GM12874 (cell line): ENCODE data around the gene ELMO1.

Experiments used
- CTCF ChIP-seq: IDR thresholded peaks from 2 replicates; pipeline ENCODE4 v1.5.1; 2011; ENCODE audit warnings: low read depth, mild to moderate bottlenecking, control low read depth, low read length, moderate library complexity; ENCODE audit not compliant: insufficient read depth

ELMO1 gene

DNA sequence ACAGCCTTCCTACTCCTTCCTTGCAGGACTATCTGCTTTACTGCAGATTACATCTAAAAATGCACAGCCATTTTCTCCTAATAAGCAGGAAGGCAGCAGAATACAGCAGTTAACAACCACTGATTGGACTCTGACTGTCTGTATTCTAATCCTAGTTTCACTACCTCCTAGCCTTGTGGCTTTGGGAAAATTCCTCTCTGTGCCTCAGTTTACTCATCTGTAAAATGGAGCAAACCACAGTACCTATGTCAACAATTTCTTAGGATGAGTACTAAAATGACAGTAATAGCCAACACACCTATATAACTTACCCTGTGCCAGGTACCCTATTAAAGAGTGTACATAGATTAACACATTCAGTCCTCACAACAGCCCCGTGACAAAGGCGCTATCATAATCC, 89.5 kb downstream of the ELMO1 start:
- no peak for TF ChIP-seq CTCF

DNA sequence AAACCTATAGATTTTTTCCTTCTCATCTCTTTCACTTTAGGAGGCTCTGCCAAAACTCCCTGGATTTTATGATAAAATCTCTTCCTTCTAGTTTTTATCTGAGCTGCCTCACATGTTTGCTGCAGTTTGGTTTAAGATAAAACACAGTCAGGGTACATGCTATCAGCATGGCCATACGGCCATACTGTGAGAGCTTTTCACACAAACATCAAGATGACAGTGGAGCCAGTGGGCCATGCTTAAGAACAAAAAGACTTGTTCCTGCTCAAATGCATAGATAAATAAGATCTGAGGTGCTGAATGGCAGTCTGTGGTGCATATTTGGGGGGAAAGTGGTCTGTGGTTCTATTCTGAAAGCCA, 91.0 kb downstream of the ELMO1 start:
- TF ChIP-seq CTCF: no peak

- TF ChIP-seq CTCF: no peak
Observed at GRCh38 chr7:37356911-37357636, 91.6 kb downstream of the ELMO1 start.

GRCh38 chr7:37354656-37355131, 94.0 kb downstream of the ELMO1 start:
- no peak for TF ChIP-seq CTCF

DNA sequence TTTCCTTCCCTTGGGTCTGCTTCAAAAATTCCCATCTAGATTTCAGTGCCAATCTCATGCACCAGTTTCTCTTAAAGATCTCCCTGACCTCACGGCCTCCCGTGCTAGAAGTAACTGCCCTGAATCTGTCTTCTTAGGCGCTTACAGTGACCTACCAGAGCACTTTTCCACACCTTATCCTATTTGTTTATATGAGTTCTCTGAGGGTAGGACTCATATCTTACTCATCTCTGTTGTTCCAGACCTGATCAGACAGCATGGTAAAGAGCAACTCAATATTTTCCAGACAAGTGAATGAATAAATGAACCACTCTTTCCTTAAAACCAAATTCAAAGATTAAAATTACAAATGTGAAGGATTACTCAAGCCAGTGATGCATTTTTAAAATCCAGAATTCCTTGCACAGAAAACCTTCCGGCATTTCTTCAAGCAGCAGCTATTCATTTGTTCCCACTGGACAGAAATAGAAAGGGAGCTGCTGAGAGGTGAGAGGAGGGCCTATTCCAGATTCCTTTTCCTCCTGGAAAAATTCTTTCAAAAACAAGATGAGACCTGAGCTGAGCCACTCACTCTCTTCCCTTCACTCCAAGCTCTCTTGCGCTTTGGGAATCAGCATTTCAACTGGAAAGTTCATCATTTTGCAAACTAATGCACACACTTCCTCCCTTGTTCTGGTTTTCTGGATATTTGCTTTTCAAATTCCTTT, 94.6 kb downstream of the ELMO1 start:
- no peak for TF ChIP-seq CTCF

- TF ChIP-seq CTCF: peak; percentile 88
Observed at GRCh38 chr7:37352974-37353948, 95.4 kb downstream of the ELMO1 start.
